ENCODE results near the gene MCM8. TPM values are rescaled to one million over a fixed set of nuclear protein-coding genes. Genes with fewer than 3 reads are reported as not detected.

The MCM8 gene
- total RNA-seq, 3 donors from 2014 or later, result 5.9 to 9.7 (median 6.7) TPM

DNA sequence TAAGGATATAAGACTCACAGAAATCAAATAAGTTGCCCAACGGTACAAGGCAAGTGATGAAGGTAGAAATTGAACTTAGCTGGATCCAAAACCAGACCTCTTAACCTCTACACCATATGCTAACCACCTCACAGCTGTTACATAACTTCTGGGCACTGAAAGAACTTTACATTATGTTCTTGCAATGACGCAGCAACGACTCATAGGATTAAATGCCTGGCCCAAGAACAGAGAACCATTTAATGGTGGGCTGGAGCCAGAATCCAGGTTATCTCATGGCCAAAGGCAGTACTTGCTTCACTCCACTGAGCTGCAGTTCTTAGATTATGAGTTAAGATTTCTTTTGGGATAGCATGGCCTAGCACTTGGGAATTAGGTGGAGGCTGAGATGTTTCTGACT lies 4.5 kb upstream of the MCM8 start:
- no peaks in the 10 kb centered on the region for H3K36me3 ChIP-seq
- no peaks in the 10 kb centered on the region for H3K27me3 ChIP-seq
- no peak overlapping the region for H3K27ac ChIP-seq
- no peaks in the 10 kb centered on the region for H3K4me1 ChIP-seq
- TF ChIP-seq POLR2AphosphoS5 (IDR thresholded peaks at IDR 0.05) (no peak), POLR2A (IDR thresholded peaks at IDR 0.05) (no peak)
- TF ChIP-seq, protein P1, sequence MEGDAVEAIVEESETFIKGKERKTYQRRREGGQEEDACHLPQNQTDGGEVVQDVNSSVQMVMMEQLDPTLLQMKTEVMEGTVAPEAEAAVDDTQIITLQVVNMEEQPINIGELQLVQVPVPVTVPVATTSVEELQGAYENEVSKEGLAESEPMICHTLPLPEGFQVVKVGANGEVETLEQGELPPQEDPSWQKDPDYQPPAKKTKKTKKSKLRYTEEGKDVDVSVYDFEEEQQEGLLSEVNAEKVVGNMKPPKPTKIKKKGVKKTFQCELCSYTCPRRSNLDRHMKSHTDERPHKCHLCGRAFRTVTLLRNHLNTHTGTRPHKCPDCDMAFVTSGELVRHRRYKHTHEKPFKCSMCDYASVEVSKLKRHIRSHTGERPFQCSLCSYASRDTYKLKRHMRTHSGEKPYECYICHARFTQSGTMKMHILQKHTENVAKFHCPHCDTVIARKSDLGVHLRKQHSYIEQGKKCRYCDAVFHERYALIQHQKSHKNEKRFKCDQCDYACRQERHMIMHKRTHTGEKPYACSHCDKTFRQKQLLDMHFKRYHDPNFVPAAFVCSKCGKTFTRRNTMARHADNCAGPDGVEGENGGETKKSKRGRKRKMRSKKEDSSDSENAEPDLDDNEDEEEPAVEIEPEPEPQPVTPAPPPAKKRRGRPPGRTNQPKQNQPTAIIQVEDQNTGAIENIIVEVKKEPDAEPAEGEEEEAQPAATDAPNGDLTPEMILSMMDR (IDR thresholded peaks at IDR 0.05), result no peak
- no peak overlapping the region for H3K4me3 ChIP-seq
- no peaks in the 10 kb centered on the region for H3K9me3 ChIP-seq
- no peak for DNase-seq (ENCODE audit: low spot score in 2 of 2)
- intact Hi-C loops (cut with DNase I; ENCODE audit: low total_unique reads), result no loop called here

DNA sequence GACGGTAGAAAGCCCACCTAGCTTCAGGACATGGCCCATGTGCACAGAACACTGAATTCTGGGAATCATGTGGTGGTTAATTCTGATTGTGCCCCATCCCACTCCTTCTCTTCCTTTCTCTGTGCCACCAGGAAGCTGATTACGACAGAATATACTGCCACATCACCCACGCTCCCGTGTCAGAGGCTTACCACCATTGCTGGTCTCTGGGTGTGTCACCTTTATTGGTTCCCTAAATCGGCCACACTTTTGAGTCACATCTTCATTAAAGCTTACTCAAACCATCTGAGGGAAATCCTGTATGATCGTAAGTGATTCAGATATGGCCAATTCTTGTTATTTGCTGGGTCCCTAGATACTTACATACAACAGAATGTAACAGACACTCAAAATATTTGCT lies 3.2 kb upstream of the MCM8 start:
- Histone ChIP-seq H3K4me3 (no peak overlapping the region), H3K9me3 (no peaks in the 10 kb centered on the region), H3K4me1 (peaks cover 0 to 6% of the 10 kb centered on the region in 2 donors), H3K36me3 (no peaks in the 10 kb centered on the region), H3K27ac (no peak overlapping the region), H3K27me3 (no peaks in the 10 kb centered on the region)
- DNase-seq (ENCODE audit: low spot score in 2 of 2), result no peak
- no peak for TF ChIP-seq POLR2AphosphoS5 (IDR thresholded peaks at IDR 0.05)
- intact Hi-C loops (cut with DNase I; ENCODE audit: low total_unique reads), result no loop called here

DNA sequence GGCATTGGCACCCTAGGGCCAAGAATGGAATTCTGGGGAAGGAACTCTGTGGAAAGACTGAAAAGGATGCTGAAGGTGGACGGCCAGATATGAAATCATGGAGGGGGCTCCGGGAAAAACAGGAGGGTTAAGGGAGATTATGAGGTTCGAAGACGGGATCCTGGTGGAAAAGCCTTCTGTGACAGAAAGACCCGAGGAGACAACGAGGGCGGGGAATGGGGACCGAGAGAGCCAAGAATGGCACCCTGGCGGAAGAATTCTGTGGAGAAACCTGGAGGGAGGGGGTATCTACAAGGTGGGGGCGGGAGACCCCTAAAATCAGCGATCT lies 545 bp upstream of the MCM8 start:
- Histone ChIP-seq H3K9me3 (no peaks in the 10 kb centered on the region), H3K4me1 (peaks cover 0 to 6% of the 10 kb centered on the region in 2 donors), H3K36me3 (no peaks in the 10 kb centered on the region), H3K27ac (peak overlapping the region; percentile 73 to 84), H3K27me3 (no peaks in the 10 kb centered on the region), H3K4me3 (peak overlapping the region; percentile 64 to 88 (median 82))
- no peak for TF ChIP-seq POLR2AphosphoS5 (IDR thresholded peaks at IDR 0.05)
- no peak for TF ChIP-seq POLR2A (IDR thresholded peaks at IDR 0.05)
- TF ChIP-seq, protein P1 (IDR thresholded peaks at IDR 0.05), result no peak
- intact Hi-C loops (cut with DNase I; ENCODE audit: low total_unique reads), result no loop called here
- DNase-seq (ENCODE audit: low spot score in 2 of 2), result no peak

DNA sequence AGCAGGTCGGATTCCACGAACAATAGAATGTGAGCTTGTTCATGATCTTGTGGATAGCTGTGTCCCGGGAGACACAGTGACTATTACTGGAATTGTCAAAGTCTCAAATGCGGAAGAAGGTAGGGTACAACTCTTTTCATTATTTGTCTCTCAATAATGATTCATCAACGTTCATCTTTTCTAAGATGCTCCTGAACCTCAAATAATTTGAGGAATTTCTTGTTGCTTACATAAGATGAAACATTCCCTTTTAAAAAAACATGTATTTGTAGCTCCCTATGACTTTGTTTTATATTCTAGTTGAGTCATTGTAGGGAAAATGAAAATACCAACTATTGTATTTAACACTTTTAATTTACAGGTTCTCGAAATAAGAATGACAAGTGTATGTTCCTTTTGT lies 17.0 kb downstream of the MCM8 start:
- no peaks in the 10 kb centered on the region for H3K27me3 ChIP-seq
- no peaks in the 10 kb centered on the region for H3K4me1 ChIP-seq
- H3K36me3 ChIP-seq, result no peaks in the 10 kb centered on the region
- H3K27ac ChIP-seq, result no peak overlapping the region
- TF ChIP-seq POLR2A (IDR thresholded peaks at IDR 0.05) (no peak), POLR2AphosphoS5 (IDR thresholded peaks at IDR 0.05) (no peak)
- TF ChIP-seq, protein P1 (IDR thresholded peaks at IDR 0.05), result no peak
- intact Hi-C loops (cut with DNase I; ENCODE audit: low total_unique reads), result no loop called here
- H3K4me3 ChIP-seq, result no peak overlapping the region
- no peaks in the 10 kb centered on the region for H3K9me3 ChIP-seq
- no peak for DNase-seq (ENCODE audit: low spot score in 2 of 2)

DNA sequence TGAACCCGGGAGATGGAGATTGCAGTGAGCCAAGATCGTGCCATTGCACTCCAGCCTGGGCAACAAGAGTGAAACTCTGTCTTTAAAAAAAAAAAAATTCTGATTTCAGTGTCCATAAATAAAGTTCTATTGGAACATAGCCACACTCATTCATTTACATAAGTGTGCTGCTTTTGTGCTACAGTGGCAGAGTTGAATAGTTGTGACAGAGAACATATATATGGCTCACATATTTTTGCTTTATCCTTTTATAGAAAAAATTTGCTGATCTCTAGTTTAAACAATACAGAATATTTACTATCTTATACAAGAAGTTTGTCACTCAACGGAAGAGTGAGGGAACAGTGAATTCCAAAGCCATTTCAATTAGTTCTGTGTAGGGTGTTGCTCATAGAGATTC lies 18.0 kb downstream of the MCM8 start:
- Histone ChIP-seq H3K27ac (no peak overlapping the region), H3K4me3 (no peak overlapping the region), H3K27me3 (no peaks in the 10 kb centered on the region), H3K36me3 (no peaks in the 10 kb centered on the region), H3K4me1 (no peaks in the 10 kb centered on the region), H3K9me3 (no peaks in the 10 kb centered on the region)
- no peak for DNase-seq (ENCODE audit: low spot score in 2 of 2)
- intact Hi-C loops (cut with DNase I; ENCODE audit: low total_unique reads), result no loop called here
- TF ChIP-seq POLR2AphosphoS5 (IDR thresholded peaks at IDR 0.05) (no peak), POLR2A (IDR thresholded peaks at IDR 0.05) (no peak)
- TF ChIP-seq, protein P1 (IDR thresholded peaks at IDR 0.05), result no peak

DNA sequence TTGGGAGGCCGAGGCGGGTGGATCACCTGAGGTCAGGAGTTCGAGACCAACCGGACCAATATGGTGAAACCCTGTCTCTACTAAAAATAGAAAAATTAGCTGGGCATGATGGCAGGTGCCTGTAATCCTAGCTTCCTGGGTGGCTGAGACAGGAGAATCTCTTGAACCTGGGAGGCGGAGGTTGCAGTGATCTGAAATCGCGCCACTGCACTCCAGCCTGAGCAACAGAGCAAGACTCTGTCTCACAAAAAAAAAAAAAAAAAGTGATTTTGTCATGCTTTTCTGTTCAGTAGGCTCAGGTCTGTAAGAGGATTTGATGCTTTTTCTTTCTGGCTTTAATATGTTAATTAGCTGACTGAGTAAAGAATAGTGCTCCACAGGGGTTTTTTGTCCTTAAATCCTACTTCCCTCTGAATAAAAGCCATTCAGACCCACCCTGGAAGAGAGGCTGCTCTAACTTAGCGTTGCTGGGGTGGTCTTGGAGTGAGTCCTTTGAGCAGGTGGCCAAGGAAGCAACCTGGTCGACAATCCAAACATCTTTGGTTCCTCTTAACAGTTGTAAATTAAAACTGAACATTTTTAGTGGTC lies 19.0 kb downstream of the MCM8 start:
- Histone ChIP-seq H3K36me3 (no peaks in the 10 kb centered on the region), H3K4me1 (no peaks in the 10 kb centered on the region), H3K9me3 (no peaks in the 10 kb centered on the region), H3K27ac (no peak overlapping the region), H3K4me3 (no peak overlapping the region), H3K27me3 (no peaks in the 10 kb centered on the region)
- DNase-seq (ENCODE audit: low spot score in 2 of 2), result no peak
- intact Hi-C loops (cut with DNase I; ENCODE audit: low total_unique reads), result no loop called here
- TF ChIP-seq, protein P1 (IDR thresholded peaks at IDR 0.05), result no peak
- no peak for TF ChIP-seq POLR2A (IDR thresholded peaks at IDR 0.05)
- no peak for TF ChIP-seq POLR2AphosphoS5 (IDR thresholded peaks at IDR 0.05)

Data from breast epithelium (tissue), 4 donors.